ENCODE data around the gene STC2.
A peak's percentile ranks its signal among the peaks of the same experiment; 100 is the strongest.

Gene STC2

DNA sequence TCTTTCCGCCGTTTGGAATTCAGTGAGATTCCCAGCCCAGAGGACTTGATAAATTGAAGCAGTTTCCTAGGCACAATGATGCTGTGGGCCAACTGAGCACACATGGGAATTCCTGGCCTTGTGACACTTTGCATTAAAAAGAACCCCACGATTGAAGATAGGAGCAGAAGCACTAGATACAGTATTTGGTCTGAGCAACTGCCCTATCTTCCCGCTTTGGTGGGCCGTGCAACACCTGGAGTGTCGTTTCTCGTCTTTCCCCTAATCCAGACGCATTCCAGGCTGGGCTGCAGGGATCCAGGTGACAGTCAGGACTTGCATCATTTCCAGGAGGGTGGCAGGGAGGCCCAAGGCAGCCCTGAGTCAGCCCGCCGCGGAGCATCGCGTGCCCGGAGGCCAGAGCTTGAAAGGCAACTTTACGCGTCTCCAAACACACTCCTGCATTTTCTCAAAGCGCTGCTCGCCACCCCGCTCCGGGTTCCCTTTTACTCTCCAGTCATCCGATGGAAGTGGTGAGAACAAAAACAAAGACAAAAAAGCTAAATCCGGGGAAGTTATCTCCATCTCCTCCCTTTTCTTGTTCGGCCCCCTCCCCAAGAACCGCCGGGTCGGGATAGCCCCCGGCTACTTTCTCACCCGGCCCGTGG lies 753 bp upstream of the STC2 start:
- DNase-seq, result no peak

- DNase-seq, result no peak
These were observed 898 bp downstream of the STC2 start for GRCh38 chr5:173327084-173327947.

GRCh38 chr5:173326501-173326960 lies 1.7 kb downstream of the STC2 start:
- no peak for DNase-seq

GRCh38 chr5:173325091-173325698 lies 3.0 kb downstream of the STC2 start:
- DNase-seq, result no peak

DNA sequence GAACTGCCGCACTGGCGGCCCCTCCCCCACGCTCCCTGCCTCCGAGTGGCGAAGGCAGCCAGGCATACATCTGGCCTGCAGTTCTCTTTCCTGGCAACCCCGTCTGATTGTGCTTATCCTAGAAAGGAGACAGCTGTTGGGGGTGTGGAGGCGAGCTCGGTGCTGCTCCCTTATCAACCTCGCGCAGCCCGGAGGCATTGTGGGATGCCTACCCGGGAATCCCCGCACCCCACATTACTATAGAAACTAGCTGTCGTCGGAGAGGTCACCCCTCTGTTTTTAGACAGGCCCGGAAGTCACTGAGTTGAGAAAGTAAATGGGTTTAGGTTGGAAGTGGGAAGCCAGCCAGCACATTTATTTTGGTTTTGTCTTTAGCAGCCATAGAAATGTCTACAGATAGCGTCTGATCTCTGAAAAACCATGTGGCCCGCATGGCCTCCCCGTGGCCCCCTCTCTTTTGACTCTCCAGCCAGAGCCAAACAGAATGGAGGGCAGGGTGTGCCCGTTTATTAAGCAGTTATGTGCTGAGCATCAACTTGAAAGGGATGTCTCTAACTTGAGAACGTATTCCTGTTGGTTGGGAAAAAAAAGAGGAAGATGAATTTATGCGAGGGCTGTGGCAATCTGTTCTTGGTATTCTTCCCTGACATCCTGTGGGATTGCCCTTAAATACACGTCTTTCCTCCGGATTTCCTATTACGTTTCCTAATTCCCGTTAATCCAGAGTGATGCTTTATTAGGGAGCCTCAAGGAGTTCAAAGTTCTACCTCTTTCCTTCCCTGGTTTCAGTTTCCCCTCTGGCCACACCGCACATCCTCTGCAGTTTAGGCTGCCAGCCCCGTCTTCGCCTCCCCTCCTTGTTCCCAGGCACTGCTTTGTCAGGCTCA lies 3.9 kb downstream of the STC2 start:
- peak; percentile 86 for DNase-seq

GRCh38 chr5:173323799-173324114 lies 4.5 kb downstream of the STC2 start:
- DNase-seq, result no peak

- no peak for DNase-seq
These were observed 5.0 kb downstream of the STC2 start for GRCh38 chr5:173323106-173323798.

DNA sequence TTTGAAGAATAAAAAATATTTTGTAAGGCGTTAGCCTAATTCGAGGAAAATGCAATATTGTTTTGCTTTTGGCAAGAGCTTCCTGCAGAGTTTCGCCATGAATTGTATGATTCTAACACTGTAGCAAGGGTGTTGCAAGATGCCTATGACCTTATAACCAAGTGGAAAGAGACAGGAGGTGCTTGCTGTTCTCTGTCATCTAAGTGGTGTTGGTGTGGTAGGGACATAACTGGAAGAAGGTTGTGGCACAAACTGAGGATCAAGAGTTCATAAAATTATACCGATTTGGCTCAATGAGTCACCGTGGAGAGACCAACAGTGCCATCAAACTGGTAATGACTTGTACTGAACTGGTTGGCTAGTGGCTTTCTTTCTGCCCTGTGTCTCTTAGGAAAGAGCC lies 6.3 kb downstream of the STC2 start:
- DNase-seq, result no peak

- DNase-seq, result no peak
These were observed 8.0 kb downstream of the STC2 start for GRCh38 chr5:173320259-173320658.

DNA sequence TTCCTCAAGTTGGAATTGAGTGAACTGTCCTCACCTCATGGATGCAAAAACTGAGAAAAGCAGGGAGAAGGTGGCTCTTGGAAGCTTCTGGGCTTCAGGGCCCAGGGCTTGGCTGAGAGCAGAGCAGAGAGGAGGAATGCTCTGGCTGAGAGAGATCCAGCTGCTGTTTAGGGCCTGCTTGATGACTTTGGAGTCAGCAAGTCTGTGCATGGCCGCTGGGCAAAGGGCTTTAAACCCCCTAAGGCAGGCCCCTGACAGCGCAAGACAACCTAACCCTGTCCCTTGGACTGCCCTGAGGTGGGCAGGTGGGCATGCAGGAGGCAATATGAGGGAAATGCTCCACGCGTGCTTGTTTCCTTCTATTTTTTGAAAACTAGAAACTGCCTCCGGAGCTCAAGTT lies 8.6 kb downstream of the STC2 start:
- DNase-seq, result no peak

DNA sequence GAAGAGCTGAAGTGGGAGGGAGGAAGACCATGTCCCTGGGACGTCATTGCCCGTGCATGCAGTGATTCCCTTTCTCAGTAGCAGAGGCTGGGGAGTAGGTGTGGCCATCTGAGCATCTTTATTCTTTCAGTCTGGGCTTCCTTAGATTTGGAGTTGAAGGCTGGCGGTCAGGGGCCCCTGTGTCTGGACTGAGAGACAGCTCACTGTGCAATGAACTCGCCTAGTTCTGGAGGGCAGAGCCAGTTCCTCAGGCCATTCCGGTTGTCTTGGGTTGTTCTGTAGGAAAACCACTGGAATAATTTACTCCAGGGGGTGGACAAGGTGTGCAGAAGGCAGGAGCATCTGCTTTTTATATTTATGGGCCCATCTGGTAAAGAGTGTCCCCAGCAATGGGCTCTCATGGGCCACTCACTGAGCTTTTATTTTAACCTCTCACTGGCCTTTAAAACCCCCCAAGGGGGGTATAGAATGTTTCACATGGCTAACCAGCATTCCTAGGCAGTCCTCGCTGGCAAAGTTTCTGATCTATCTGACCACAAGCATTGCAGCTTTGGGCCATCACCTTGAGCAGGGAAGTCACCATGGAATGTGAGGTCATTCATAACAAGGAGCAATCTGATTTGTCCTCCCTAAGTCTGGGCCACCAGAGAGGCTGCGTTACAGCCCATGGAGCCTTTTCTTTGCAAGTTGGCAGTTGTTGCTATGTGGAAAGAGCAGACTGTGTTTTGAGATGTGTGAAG lies 9.2 kb downstream of the STC2 start:
- no peak for DNase-seq

GRCh38 chr5:173318330-173318729 lies 9.9 kb downstream of the STC2 start:
- DNase-seq, result no peak

- DNase-seq, result no peak
These were observed 10.4 kb downstream of the STC2 start for GRCh38 chr5:173317852-173318251.

DNA sequence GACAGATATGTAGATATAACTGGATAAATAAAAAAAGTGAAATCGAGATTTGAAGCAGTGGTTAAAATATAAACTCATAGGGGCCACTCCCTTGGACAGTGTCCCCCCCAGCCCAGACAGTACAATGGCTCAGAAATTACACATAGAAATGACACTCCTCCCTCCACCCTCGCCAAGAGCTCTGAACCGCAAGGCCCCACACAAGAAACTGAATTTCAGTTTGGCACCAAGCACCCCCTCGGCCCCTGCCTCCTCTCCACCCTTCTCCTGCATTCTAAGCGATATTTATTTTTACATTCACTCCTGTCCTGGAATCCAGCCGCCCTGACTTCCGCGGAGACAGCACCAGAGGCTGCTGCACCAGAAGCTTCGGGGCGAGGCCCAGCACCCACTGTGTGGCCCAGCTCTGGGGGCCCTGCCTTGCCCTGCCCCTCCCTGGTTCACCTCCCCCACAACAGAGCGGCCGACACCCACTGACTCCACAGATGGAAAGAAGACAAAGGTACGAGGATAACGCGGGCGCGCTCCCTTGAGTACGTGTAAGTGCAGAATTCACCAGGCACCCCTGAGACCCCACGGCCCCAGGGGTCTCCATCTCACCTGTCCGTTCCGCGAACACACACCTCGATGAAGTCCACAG lies 11.0 kb downstream of the STC2 start:
- no peak for DNase-seq

DNA sequence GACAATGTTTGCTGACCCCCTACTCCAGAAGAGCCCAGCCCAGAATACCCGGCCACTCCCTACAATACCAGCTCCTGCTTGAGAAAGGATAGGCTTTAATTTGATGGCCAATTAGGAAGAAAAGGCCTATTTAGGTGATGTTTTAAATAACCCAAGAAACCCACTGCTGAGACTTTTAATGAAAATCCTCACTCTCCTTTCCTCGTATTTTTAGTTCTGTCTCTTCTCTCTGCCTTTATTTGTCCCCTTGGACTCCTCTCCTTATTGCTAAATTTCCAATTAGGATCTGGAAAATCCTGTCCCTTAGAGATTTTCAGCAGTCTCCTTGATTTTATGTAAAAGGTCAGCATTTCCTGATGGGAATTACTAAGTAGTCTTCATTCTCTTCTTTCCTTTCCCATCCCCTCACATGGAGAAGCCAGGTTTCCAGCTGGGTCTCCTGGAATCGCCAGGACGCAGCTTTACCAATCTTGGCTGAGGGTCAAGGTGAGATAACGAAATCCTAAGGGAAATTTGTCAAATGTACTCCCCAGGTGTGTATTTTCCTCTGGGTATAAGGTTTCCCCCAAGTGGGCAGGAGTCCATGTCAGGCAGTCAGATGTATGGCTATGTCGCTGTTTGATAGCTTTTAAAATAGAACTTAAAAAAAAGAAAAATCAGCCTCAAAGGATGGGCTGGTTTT lies 11.7 kb downstream of the STC2 start:
- no peak for DNase-seq

DNA sequence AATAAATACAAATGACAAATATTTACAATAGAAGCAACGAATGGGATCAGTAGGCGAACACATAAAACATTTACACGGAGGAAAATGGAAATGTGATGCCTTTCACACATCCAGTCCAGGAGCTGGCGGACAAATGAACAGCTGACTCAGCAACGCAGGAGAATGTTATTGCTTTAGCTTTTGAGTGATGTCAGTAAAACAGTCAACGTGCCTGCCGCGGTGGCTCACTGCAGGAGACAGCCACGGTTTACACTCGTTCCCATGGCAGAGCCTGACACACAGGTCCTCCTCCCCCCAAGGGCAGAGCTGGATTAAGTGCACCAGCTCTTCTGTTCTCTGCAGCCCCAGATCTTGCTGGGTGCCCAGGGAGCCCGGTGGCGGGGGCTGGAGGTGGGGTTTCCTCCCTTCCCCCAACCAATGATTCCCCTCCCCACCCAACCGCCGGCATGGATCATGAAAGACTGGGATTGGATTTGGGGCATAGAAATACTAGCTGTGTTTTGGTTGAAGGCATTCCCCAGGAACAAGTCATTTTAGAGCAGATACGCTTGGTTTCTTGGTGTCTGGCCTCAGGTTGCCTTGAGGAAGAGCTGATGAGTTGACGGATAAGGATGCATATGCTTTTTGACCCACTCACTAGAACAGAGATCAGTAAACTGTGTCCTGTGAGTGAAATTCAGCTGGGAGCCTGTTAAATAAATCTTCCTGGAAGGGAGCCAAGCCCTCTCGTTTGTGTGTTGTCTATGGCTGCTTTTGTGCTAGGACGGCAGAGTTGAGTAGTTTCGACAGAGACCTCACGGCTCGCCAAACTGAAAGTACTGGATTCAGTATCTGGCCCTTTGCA lies 12.5 kb downstream of the STC2 start:
- DNase-seq, result peak; percentile 83

GRCh38 chr5:173314166-173314952 lies 13.9 kb downstream of the STC2 start:
- no peak for DNase-seq

DNA sequence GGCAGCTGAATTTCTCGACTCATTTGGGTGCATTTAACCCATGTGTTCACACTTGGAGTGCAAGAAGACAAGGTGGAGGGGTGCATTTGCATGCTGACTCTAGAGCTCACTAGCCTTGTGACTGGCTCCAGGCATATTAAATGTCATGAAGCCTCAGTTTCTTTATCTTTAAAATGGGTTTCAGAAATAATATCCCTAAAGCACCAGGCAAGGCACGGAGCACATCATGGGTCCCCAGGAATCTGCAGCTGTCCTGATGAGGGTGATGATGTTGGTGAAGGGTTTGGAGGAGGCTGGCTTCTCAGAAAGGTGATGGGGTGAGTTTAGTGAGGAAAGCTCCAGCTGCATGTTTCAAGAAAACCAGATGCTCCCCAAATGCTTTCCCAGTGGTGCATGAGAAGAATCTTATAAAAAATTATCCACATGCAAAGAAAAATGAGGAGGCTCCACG lies 14.8 kb downstream of the STC2 start:
- DNase-seq, result no peak

GRCh38 chr5:173312821-173313220 lies 15.4 kb downstream of the STC2 start:
- DNase-seq, result no peak
